Erythroblast (primary cell): ENCODE results near the gene DISC1.

Experiments
- GATA1 ChIP-seq: IDR thresholded peaks from 2 replicates; pipeline ENCODE4 v1.6.1; 2011; ENCODE audit warnings: low read depth, mild to moderate bottlenecking, control low read depth, low read length, moderate library complexity
- POLR2A ChIP-seq: IDR thresholded peaks from 2 replicates; pipeline ENCODE4 v1.6.1; 2011; ENCODE audit warnings: mild to moderate bottlenecking, low read length

- TF ChIP-seq POLR2A = no peak
- no peak for TF ChIP-seq GATA1
These were observed 9.9 kb upstream of the DISC1 start for GRCh38 chr1:231616667-231617066.
